NCI-H2107 (cell line): ENCODE data around the gene CREBL2.
"Not testable (repeated sequence)": the region's sequence is repeated elsewhere in the genome, so short reads cannot be mapped to it uniquely, and the experiment has no call there.

Experiments
- DNase-seq: peaks from one replicate; lab custom pipeline; 2025; lab: John Stamatoyannopoulos, UW

The CREBL2 gene

GRCh38 chr12:12598864-12599263 is 12.8 kb upstream of the CREBL2 start:
- DNase-seq: no peak

- no peak for DNase-seq
These were observed 11.7 kb upstream of the CREBL2 start for GRCh38 chr12:12599750-12600643.

- DNase-seq: no peak
These were observed 11.0 kb upstream of the CREBL2 start for GRCh38 chr12:12600659-12601058.

- DNase-seq: no peak
These were observed 6.9 kb upstream of the CREBL2 start for GRCh38 chr12:12604740-12605139.

GRCh38 chr12:12606781-12607589 is 4.7 kb upstream of the CREBL2 start:
- no peak for DNase-seq

GRCh38 chr12:12608557-12608957 is 3.1 kb upstream of the CREBL2 start:
- DNase-seq: peak; percentile 34

- no peak for DNase-seq
These were observed 2.0 kb upstream of the CREBL2 start for GRCh38 chr12:12609692-12610091.

GRCh38 chr12:12610711-12611110 is 965 bp upstream of the CREBL2 start:
- DNase-seq: no peak

- DNase-seq: no peak
These were observed 682 bp downstream of the CREBL2 start for GRCh38 chr12:12612358-12612757.

GRCh38 chr12:12613344-12613743 is 1.7 kb downstream of the CREBL2 start:
- no peak for DNase-seq

GRCh38 chr12:12614342-12614741 is 2.7 kb downstream of the CREBL2 start:
- DNase-seq: no peak

GRCh38 chr12:12616512-12617310 is 5.0 kb downstream of the CREBL2 start:
- DNase-seq: no peak

GRCh38 chr12:12618064-12618463 is 6.4 kb downstream of the CREBL2 start:
- DNase-seq: not testable (repeated sequence)

- no peak for DNase-seq
These were observed 9.1 kb downstream of the CREBL2 start for GRCh38 chr12:12620730-12621315.

- DNase-seq: no peak
These were observed 10.7 kb downstream of the CREBL2 start for GRCh38 chr12:12622418-12622817.

- no peak for DNase-seq
These were observed 12.9 kb downstream of the CREBL2 start for GRCh38 chr12:12624498-12624992.

- DNase-seq: no peak
These were observed 14.8 kb downstream of the CREBL2 start for GRCh38 chr12:12626471-12626870.

GRCh38 chr12:12627308-12627827 is 15.7 kb downstream of the CREBL2 start:
- no peak for DNase-seq

GRCh38 chr12:12628013-12628412 is 16.3 kb downstream of the CREBL2 start:
- DNase-seq: no peak

- no peak for DNase-seq
These were observed 19.2 kb downstream of the CREBL2 start for GRCh38 chr12:12630850-12631249.

GRCh38 chr12:12635651-12636050 is 24.0 kb downstream of the CREBL2 start:
- DNase-seq: no peak
